HG03521 (cell line): ENCODE measurements around the gene SP100.

Source experiments
- ATAC-seq: cut with Tn5 transposase; IDR thresholded peaks from one replicate; pipeline ENCODE4 v1.9.1; 2021; ENCODE audit warnings: mild to moderate bottlenecking, moderate library complexity; ENCODE audit not compliant: unreplicated experiment

Gene SP100

DNA sequence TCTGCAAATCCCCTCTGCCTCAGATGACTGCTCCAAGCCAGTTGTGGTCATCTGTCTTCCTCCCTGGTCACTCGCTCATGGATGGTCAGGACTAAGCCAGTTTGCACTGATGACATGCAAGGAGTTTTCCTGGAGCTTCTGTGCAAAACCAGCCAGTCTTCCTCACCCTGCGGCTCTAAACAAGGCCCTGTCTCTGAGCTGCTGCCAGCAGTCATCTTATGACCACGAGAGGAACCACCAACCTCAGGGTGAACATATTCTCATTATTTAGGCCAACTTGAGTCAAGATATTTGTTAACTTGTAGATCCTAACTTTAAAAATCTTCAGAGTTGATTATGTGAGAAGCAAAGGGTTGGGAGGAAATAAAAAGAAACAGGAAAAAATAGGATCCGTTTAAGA, 176.8 kb downstream of the SP100 start:
- ATAC-seq, result no peak
